Stimulated activated CD8-positive, alpha-beta memory T cell treated with anti-CD3 and anti-CD28 coated beads, Interleukin-2, amount 100 ng/mL, for 48 hours (primary cell): Measurements from ENCODE around the gene MYH7B.

Experiments used
- DNase-seq, 2 donors: peaks; one replicate each; pipeline ENCODE4 v3.0.0-alpha.2; 2020; ENCODE audit warnings: low read depth in 2 of 2

MYH7B gene

DNA sequence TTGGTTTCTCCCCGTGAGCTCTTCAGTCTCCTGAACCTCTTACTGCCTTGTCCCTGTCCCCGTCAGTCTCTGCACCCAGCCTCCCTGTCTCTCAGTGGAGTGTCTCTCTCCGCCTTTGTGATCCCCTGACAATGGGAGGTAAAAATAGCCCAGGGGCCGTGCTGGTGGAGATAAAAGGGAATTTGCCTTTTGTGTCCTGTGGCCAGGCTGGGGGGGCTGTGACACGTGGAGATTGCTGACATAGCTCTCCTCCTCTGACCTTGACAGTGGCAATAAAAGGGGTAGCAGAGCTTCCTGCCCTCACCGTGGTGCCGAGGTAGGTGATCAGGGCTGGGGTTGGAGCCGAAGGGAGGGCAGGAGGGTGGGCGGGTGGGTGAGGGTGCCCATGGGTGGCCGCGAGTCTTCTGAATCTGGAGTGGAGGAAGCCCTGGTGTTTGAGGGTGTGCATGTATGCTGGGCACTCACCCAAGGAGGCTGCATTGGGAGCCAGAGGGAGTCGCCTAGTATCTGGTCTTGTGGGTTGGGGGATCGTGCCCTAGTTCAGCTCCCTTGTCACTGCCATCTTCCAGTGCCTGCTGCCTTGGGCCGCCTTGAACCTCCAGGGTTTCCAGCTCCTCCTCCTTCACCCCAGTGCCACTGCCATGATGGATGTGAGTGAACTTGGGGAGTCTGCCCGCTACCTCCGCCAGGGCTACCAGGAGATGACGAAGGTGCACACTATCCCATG is 21.9 kb downstream of the MYH7B start:
- no peak for DNase-seq

DNA sequence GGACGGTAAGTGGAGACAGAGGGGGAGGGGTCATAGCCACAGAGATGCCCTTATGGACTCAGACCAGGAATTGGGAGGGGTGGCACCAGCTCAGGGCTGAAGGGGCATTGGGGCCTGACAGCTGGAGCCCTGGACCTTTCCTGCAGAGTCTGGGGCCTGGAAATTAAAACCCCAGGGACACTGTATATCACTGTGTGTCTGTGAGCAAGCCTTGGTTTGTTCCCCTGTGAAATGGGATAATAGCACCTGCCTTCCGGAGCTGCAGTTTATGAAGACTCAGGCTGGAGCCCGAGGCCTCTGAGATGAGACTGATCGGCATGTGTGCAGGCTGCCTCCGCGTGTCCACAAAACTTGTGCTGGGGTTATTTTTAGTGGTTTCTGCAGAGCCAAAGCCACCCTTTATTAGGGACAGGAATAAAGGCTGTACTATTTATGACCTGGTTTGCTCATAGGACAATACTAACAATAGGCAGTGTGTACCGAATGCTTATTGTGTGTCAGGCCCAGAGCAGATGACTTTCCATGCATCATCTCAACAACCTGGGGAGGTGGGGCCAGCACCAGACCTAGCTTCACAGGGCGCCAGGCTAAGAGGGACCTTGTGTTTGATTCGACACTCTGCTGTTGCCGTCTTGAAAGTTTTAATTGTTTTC is 22.6 kb downstream of the MYH7B start:
- no peak for DNase-seq

DNA sequence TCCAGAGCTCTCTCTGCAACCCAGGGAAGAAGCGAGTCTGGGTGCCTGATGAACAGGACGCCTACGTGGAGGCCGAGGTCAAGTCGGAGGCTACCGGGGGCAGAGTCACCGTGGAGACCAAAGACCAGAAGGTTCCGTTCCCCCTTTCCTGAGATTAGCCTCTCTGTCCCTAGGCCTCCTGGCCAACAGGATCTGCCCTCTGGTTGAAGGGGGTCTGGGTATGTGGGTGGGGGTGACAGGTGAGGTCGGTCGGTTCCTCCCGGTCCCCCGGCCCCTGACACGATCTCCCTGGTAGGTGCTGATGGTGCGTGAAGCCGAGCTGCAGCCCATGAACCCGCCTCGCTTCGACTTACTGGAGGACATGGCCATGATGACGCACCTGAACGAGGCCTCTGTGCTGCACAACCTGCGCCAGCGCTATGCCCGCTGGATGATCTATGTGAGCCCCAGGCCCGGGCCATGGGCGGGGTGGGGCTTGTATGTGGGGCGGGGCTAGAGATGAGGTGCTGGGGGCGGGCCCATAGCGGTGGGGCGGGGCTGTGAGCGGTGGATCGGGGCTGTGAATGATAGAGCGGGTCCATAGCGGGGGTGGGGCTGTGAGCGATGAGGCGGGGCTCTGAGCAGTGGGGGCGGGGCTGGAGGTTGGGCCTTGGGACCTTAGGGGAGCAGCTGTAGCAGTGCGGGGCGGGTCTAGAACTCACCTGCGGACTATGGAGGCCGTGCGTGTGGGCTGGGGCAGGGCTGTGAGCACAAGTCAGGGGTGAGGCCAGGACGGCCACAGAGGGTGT is 23.9 kb downstream of the MYH7B start:
- peak; percentile 12 to 26 for DNase-seq

DNA sequence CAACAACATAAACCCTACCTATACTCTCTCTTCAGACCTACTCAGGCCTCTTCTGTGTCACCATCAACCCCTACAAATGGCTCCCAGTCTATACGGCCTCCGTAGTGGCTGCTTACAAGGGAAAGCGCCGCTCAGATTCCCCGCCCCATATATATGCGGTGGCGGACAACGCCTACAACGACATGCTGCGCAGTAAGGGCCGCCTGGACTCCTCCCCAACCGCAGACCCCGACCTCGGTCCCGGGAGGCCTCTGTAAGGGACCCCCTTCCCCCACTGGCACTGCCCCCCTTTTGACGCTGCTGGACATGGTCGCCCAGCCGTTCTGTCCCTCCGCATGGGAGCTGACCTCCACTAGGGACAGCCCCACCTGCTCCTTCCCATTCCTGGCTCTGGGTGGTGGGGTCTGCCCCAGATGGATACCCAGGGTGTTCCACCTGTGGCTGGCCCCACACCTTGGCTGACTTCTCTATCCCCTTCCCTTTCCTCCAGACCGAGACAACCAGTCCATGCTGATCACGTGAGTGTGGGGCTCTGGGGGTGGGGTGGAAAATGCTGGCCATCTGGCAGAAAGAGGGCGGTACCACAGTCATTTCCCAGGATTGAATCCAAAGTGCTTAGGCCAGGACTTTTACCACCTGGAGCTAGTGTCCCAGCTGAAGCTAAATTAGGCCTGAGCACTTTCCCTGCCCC is 25.0 kb downstream of the MYH7B start:
- DNase-seq: no peak

DNA sequence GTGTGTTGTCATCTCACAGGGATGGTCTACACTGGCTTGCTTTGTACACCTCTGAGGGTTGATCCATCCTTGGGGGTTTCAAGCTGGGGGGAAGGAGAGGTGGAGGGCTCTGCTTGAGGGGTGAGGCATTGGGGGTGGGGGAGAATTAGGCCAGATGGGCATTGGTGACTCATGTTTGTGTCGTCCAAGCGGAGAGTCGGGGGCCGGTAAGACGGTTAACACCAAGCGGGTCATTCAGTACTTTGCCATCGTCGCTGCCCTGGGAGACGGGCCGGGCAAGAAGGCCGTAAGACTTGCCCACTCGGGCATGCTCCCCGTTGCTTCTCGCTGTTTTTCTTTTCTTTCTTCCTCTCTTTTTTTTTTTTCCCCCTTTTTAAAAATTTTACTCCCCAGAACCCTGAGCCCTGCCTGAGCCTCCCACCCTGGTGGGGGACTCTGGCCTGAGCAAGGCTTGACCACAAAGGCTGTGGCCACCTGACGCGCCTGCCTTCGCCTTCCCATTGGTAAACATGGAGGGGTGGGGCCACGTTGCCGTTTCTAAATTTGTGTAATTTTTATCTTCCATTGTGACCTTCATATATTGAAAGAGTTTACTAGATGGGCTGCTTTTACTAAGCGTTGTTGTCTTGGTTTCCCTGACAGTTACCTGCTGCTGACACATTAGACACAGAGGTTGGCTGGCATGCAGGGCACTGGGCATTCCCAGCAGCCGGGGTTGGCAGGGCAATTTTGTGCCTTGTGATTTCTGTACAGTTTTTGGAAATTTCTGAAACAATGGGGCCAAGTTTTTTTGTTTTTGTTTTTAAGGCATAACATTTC is 26.8 kb downstream of the MYH7B start:
- no peak for DNase-seq

DNA sequence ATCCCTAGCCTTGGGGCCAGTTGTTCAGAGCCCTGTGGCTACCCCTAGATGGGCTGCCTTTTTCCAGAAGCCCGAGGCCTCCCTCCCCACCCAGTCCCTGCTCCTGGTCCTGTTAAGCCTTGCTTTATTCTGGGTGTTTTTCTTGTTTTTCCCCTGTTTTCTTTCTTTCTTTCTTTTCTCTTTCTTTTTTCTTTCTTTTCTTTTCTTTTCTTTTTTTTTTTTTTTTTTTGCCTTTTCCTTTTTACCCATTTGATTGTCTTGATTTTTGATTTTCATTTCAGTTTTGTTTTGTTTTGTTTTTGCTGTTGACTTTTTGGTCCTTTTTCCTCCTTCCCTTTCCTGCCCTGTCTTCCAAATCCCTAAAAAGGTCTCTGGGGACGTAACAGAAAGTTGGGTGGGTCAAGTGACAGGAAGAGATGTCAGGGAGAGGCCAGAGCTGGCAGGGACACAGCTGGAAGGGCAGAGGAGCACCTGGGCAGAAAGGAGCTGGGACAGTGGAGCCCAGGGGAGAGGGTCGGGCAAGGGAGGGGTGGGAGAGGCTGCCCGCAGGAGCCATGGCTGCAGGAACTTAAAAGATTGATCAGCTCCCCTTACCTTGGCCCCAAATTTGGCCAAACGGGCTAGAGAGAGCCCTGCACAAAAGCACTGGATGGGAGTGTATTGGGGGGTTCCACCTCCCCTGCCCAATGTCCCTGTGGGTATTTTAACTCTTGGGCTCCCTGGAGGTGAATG is 27.6 kb downstream of the MYH7B start:
- no peak for DNase-seq

DNA sequence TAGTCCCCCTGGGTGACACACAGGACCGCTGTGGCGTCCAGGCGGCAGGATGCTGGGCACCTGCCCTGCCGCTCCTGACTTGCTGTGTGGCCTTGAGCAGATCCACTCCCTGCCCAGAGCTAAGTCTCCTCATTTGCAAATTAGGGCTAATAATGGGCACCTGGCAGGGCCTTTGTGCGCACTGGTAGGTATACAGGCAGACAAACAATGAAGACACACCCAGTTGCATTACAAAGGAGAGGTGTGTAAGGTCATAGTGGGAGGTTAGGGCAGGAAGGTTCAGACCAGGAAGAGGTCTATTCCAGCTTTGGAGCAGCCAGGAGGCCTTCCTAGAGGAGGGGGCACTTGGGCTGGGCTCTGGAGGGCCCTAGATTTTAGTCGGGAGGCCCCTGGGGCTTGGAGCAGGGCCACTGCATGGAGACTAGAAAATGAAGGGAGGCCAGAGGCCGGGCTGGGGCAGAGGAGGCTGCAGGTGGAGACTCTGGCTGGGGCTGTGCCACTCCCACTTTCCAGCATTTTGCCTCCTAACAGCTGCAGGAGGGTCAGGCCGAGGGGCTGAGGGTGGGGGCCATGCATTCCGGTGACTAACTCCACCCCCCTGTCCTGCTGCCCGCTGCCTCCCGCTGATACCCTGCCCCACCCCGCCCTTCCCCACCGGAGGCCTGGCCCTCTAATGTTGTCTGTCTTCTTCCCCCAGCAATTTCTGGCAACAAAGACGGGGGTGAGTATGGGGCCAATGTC is 28.5 kb downstream of the MYH7B start:
- no peak for DNase-seq

DNA sequence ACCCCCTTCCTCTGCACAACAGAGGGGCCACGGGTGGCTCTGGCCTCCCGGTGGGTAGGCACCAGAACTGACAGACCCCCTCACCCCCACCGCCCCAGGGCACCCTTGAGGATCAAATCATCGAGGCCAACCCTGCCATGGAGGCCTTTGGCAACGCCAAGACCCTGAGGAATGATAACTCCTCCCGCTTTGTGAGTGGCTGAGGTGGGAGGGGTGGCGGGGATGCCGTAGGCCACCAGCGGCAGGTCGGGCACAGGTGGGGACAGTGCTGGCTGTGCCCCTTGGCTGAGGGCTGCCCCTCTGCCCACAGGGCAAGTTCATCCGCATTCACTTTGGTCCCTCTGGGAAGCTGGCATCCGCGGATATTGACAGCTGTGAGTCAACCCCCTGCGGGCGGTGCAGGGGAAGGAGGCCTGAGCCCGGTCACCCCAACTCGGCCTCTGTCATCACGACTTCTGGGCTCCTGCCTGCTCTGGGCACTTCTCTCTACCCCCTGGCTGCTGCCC is 29.1 kb downstream of the MYH7B start:
- DNase-seq: no peak

DNA sequence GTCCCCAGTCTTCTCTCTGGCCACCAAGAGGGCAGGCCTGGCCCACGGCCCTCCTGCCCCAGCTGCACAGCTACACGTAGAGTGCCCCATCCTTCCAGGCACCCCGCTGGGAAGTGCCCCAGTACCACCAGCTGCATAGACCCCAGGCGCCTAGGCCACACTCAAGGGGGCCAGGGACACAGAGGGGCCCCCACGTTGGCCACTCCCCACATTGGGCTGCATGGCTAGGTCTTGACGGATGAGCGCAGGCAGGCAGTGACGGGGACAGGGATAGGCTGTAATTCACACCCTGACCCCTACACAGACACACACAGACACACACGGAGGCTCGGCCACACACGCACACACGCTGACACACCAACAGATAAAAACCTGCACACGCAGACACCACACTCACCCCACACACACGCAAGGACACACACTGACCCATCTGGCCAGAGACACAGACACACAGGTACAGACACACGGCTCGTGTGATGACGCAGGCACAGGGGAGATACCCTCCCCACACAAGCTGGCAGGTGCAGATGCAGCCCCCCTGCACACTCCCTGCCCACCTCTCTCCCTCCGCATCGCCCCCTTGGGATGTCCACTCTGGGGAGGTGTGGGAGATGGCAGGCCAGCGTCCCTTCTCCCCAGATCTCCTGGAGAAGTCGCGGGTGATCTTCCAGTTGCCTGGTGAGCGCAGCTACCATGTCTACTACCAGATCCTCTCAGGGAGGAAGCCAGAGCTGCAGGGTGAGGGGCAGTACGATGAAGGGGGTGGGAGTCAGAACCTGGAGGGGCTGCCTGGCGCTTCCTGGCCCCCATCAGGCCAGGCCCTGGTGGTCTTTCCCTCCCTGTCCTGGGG is 30.0 kb downstream of the MYH7B start:
- DNase-seq: no peak

DNA sequence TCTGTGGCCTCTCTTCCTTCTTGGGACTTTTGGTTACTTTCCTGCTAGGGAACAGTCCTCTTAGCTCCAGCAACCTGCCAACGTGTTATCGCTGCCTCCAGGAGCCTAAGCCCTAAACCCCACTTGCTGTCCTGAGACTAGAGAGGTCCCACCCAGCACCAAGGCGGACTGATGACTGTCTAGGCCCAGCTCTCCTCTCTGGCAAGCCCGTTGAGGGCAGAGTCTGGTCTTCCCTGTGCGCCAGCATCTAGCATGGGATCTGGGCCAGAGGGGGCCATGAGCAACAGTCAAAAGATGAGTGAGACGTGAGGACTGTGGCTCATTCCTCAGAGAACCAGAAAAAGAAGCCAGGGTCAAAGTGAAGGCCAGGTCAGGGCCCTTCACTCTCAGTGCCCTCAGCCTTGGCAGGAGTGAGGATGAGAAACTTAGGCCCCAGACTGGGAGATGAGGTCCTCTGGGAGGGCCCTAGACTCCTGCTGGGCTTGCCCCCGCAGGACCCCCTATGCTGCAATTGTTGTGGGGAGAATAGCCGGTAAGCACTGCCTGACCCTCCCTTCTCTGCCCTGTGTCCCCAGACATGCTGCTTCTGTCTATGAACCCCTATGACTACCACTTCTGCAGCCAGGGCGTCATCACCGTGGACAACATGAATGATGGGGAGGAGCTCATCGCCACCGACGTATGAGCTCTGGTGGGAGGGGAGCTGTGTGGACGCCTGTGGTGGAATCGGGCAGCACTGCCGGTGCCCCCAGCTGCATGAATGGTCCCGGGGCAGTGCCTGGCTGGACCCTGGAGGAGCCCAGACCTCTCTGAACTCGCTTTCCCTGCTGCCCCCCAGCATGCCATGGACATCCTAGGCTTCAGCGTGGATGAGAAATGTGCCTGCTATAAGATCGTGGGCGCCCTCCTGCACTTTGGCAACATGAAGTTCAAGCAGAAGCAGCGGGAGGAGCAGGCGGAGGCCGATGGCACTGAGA is 30.9 kb downstream of the MYH7B start:
- DNase-seq: no peak

DNA sequence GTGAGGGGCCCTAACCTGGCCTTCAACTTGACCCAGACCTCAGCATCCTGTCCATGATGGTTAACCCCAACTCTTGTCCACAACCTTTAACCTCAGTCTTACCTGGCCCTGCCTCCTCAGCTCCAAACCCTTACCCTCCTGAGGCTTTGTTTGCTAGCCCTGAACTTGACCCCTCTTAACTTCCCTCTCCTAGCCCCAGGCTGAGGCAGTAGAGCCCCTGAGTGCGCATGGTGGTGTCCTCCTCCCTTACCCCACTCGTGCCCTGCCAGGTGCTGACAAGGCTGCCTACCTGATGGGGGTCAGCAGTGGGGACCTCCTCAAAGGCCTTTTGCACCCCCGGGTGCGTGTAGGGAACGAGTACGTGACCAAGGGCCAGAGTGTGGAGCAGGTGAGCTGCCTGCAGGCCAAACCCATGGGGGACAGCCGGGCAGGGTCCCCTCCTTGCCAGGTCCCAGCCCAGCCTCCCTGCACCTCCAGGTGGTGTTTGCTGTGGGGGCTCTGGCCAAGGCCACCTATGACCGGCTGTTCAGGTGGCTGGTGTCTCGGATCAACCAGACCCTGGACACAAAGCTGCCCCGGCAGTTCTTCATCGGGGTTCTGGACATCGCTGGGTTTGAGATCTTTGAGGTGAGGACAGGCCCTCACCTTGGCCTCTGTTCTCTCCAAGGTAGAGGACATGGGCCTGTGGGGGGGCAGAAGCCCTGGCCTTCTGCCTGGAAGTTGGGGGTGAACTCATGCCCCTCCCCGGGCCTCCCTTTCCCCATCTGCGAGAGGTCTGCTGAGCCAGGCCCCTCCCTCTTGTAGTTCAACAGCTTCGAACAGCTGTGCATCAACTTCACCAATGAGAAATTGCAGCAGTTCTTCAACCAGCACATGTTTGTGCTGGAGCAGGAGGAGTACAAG is 31.9 kb downstream of the MYH7B start:
- DNase-seq: no peak

DNA sequence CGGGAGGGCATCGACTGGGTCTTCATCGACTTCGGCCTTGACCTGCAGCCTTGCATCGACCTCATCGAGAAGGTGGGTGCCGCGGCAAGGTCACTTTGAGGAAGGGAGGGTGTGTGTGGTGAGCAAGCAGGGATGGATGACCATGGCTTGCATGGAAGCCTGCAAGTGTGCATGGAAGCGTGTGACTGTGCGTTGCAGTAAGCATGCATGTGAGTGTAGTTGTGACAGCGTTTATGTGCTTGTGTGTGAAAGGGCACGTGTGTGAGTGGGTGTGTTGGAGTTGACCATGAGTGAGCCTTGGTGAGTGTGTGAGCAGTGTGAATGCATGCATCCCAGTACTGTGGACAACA is 32.5 kb downstream of the MYH7B start:
- DNase-seq: no peak

DNA sequence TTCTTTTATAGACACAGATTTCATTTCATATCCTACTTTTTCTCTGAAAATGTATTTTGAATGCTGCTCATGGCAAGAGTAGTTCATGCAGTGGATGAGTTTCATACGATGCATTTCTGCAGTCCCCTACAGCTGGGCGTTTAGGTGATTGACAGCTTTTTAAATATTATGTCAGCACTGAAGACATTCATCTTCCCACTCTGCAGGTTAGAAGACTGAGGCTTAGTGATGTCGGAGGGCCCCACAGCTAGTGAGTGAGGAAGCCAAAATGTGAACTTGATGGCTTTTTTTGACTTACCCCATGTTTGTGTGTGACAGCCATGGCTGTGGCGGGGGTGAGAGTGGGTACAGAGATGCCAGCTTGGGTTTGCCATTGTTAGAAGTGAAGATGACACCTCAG is 33.5 kb downstream of the MYH7B start:
- no peak for DNase-seq

DNA sequence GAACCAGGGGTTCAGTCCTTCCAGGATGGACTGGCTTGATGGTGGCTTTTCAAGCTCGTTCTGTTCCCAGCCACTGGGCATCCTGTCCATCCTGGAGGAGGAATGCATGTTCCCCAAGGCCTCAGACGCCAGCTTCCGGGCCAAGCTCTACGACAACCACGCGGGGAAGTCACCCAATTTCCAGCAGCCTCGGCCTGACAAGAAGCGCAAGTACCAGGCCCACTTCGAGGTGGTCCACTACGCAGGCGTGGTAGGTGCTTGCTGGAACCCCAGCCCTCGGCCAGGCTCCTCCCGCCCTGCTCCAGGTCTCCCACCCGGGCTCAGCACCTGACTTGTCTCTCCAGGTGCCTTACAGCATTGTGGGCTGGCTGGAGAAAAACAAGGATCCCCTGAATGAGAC is 34.0 kb downstream of the MYH7B start:
- no peak for DNase-seq

DNA sequence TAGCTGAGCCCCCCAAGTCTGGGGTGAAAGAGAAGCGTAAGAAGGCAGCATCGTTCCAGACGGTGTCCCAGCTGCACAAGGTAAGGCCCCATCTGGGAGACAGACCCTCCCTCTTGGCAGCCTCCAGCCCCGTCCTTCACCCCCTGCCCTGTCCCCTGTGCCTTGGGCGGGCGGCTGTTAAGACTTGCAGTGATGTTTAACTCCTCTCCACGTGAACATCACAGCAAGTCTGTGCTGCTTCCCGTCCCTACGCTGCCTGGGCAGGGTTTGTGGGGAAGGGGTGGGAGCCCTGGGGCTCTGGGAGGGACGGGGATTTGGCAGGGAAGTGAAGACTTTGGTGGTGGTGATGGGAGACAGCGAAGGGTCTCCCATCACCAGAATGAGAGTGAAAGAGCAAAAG is 34.6 kb downstream of the MYH7B start:
- no peak for DNase-seq

DNA sequence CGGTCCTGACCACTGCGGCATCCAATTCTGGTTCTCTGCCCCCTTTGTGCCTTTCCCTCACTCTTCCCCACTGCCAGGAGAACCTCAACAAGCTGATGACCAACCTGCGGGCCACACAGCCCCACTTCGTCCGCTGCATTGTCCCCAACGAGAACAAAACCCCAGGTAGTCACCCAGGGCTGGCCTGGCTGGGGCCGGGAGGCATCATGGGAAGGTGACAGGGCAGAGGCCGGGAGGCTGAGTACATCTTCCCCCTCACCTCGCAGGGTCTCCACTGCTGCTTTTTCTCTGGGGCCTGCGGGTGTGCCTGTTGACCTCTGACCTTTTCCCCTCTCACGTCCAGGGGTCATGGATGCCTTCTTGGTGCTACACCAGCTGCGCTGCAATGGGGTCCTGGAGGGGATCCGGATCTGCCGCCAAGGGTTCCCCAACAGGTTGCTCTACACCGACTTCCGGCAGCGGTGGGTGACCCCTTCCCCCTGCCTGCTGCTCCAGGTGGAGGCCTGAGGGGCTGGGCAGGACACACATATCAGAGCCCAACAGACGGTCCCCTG is 35.1 kb downstream of the MYH7B start:
- DNase-seq: no peak
